H1 (cell line): ENCODE measurements around the gene LTBP4. TPM values are rescaled to one million over a fixed set of nuclear protein-coding genes. Genes with fewer than 3 reads are reported as not detected.

ENCODE experiments used
- CTCF ChIA-PET: fragments of 300-600 bp; sonication (Branson Sonifier 250); formaldehyde crosslinking; loops from one replicate; lab custom pipeline; 2021; ENCODE audit not compliant: partially characterized antibody; lab: Charles Lee
- POLR2A ChIA-PET: fragments of 300-600 bp; sonication (Branson Sonifier 250); formaldehyde crosslinking; loops from one replicate; lab custom pipeline; 2021; ENCODE audit warnings: inconsistent platforms; ENCODE audit not compliant: partially characterized antibody; lab: Charles Lee
- DNase-seq, 2 experiments: peaks; one replicate each; pipeline versions ENCODE4 v3.0.0 to v3.0.0-alpha.2; 2010 to 2022; ENCODE audit warnings: low spot score in 2 of 2, low read depth in 1 of 2, mixed read lengths in 1 of 2
- FAIRE-seq: peaks from 2 replicates; lab custom pipeline; 2011; peaks lifted over from hg19 to GRCh38; lab: Jason Lieb, UNC
- H2AFZ ChIP-seq: 2 replicates; pipeline ENCODE4 v1.8.1; 2012; ENCODE audit warnings: low read length, inconsistent platforms
- H2AK5ac ChIP-seq: 2 replicates; pipeline ENCODE4 v1.6.1; 2013; ENCODE audit warnings: low read depth, low read length
- H2BK120ac ChIP-seq: replicated peaks from 2 replicates; pipeline ENCODE3; 2013; ENCODE audit warnings: low read depth, low read length, inconsistent platforms
- H2BK12ac ChIP-seq: 2 replicates; pipeline ENCODE4 v1.6.1; 2013; ENCODE audit warnings: low read depth, low read length
- H2BK15ac ChIP-seq: 2 replicates; pipeline ENCODE4 v1.6.1; 2013; ENCODE audit warnings: low read length
- H2BK20ac ChIP-seq: 2 replicates; pipeline ENCODE4 v1.6.1; 2013; ENCODE audit warnings: low read length
- H2BK5ac ChIP-seq: 2 replicates; pipeline ENCODE4 v1.6.1; 2013; ENCODE audit warnings: low read depth, low read length
- H3K14ac ChIP-seq: 2 replicates; pipeline ENCODE4 v1.6.1; 2013; ENCODE audit warnings: inconsistent platforms; ENCODE audit not compliant: insufficient read length
- H3K18ac ChIP-seq: 2 replicates; pipeline ENCODE4 v1.6.1; 2013; ENCODE audit warnings: low read length; ENCODE audit errors: extremely low read depth
- H3K23ac ChIP-seq: 2 replicates; pipeline ENCODE4 v1.6.1; 2013; ENCODE audit warnings: inconsistent platforms; ENCODE audit not compliant: insufficient read length
- H3K23me2 ChIP-seq: 2 replicates; pipeline ENCODE4 v1.6.1; 2013; ENCODE audit warnings: low read depth, low read length
- H3K27ac ChIP-seq: 2 replicates; pipeline ENCODE4 v1.6.1; 2011; ENCODE audit warnings: low read depth, low read length, inconsistent platforms
- H3K27me3 ChIP-seq, 4 experiments: replicated peaks in 1 of 4; 1 replicate in 1 of 4; 2 replicates in 3 of 4; pipeline versions ENCODE4 v1.6.1 to v1.8.1; 2011 to 2013; ENCODE audit warnings: low read length in 3 of 4, mild to moderate bottlenecking in 3 of 4, inconsistent platforms in 2 of 4, mixed read lengths in 2 of 4, moderate library complexity in 1 of 4; ENCODE audit not compliant: control insufficient read depth in 3 of 4, insufficient read depth in 3 of 4; ENCODE audit errors: extremely low read depth in 1 of 4
- H3K36me3 ChIP-seq, 4 experiments: 2 replicates each; pipeline versions ENCODE4 v1.6.1 to v1.8.1; 2011 to 2013; ENCODE audit warnings: mild to moderate bottlenecking in 4 of 4, low read length in 3 of 4, moderate library complexity in 2 of 4, control low read depth in 1 of 4, inconsistent platforms in 1 of 4; ENCODE audit not compliant: insufficient read depth in 4 of 4, control insufficient read depth in 2 of 4
- H3K4ac ChIP-seq: replicated peaks from 2 replicates; pipeline ENCODE3; 2013; ENCODE audit warnings: low read length, low read depth, mixed read lengths, inconsistent platforms; ENCODE audit not compliant: insufficient read length
- H3K4me1 ChIP-seq, 4 experiments: replicated peaks in 1 of 4; 1 replicate in 1 of 4; 2 replicates in 3 of 4; pipeline versions ENCODE4 v1.6.1 to v1.8.1; 2011 to 2013; ENCODE audit warnings: low read length in 3 of 4, inconsistent platforms in 2 of 4, mixed read lengths in 1 of 4; ENCODE audit not compliant: insufficient read depth in 4 of 4, control insufficient read depth in 3 of 4
- H3K4me2 ChIP-seq, 2 experiments: 2 replicates each; pipeline versions ENCODE4 v1.6.1 to v1.8.1; 2011 to 2013; ENCODE audit warnings: low read depth in 2 of 2, low read length in 2 of 2, control low read depth in 1 of 2, inconsistent platforms in 1 of 2, mild to moderate bottlenecking in 1 of 2; ENCODE audit not compliant: insufficient read depth in 1 of 2
- H3K4me3 ChIP-seq, 4 experiments: fragments of 200-600, 300-600 bp in 1 of 4; sonication (generic), shearing (Covaris generic), sonication (Bioruptor Twin) in 1 of 4; 2 replicates each; pipeline versions ENCODE4 v1.5.1 to v1.8.1; 2011 to 2016; ENCODE audit warnings: low read length in 4 of 4, low read depth in 3 of 4, control low read depth in 2 of 4, inconsistent platforms in 2 of 4, mild to moderate bottlenecking in 2 of 4, mixed read lengths in 1 of 4, moderate library complexity in 1 of 4; ENCODE audit not compliant: insufficient read depth in 2 of 4; ENCODE audit errors: extremely low read depth in 1 of 4
- H3K56ac ChIP-seq: replicated peaks from 2 replicates; pipeline ENCODE3; 2013; ENCODE audit warnings: low read depth, mild to moderate bottlenecking, mixed read lengths, low read length, inconsistent platforms; ENCODE audit not compliant: insufficient read length
- H3K79me1 ChIP-seq: 2 replicates; pipeline ENCODE4 v1.6.1; 2013; ENCODE audit warnings: low read depth, low read length, control low read depth
- H3K79me2 ChIP-seq, 2 experiments: 2 replicates each; pipeline versions ENCODE4 v1.6.1 to v1.8.1; 2012 to 2013; ENCODE audit warnings: low read length in 2 of 2, mild to moderate bottlenecking in 2 of 2, inconsistent platforms in 1 of 2; ENCODE audit not compliant: insufficient read depth in 2 of 2, control insufficient read depth in 1 of 2
- H3K9ac ChIP-seq, 4 experiments: replicated peaks in 1 of 4; 1 replicate in 1 of 4; 2 replicates in 3 of 4; pipeline versions ENCODE4 v1.6.1 to v1.8.1; 2011 to 2013; ENCODE audit warnings: low read depth in 3 of 4, low read length in 3 of 4, control low read depth in 2 of 4, mild to moderate bottlenecking in 2 of 4, moderate library complexity in 2 of 4, inconsistent platforms in 1 of 4; ENCODE audit errors: extremely low read depth in 1 of 4
- H3K9me3 ChIP-seq, 2 experiments: 2 replicates each; pipeline versions ENCODE4 v1.6.1 to v1.8.1; 2012 to 2013; ENCODE audit warnings: mild to moderate bottlenecking in 2 of 2, moderate library complexity in 2 of 2, control low read depth in 1 of 2, inconsistent platforms in 1 of 2, low read depth in 1 of 2, low read length in 1 of 2, mixed read lengths in 1 of 2; ENCODE audit not compliant: insufficient read depth in 2 of 2
- H4K20me1 ChIP-seq, 2 experiments: replicated peaks in 1 of 2; 2 replicates each; pipeline versions ENCODE3 to v1.8.1; 2011 to 2013; ENCODE audit warnings: inconsistent platforms in 2 of 2, low read length in 2 of 2, mild to moderate bottlenecking in 1 of 2; ENCODE audit not compliant: insufficient read depth in 2 of 2, control insufficient read depth in 1 of 2
- H4K5ac ChIP-seq: 2 replicates; pipeline ENCODE4 v1.6.1; 2013; ENCODE audit warnings: low read length, low read depth, mixed read lengths, inconsistent platforms; ENCODE audit not compliant: insufficient read length
- H4K8ac ChIP-seq: 2 replicates; pipeline ENCODE4 v1.8.0; 2013; ENCODE audit warnings: mild to moderate bottlenecking, moderate library complexity, low read length, inconsistent platforms; ENCODE audit not compliant: insufficient read depth; ENCODE audit errors: extremely low read depth
- H4K91ac ChIP-seq: replicated peaks from 2 replicates; pipeline ENCODE3; 2013; ENCODE audit warnings: low read length, mixed read lengths, inconsistent platforms; ENCODE audit not compliant: insufficient read length
- CTCF ChIP-seq, 3 experiments: IDR thresholded peaks; 1 replicate in 2 of 3; 2 replicates in 1 of 3; pipeline versions ENCODE4 v1.5.1 to v1.6.1; 2011; ENCODE audit warnings: low read length in 3 of 3, mild to moderate bottlenecking in 3 of 3, inconsistent platforms in 2 of 3, low read depth in 1 of 3, moderate library complexity in 1 of 3; ENCODE audit not compliant: insufficient read depth in 1 of 3; ENCODE audit errors: control extremely low read depth in 1 of 3
- EGR1 ChIP-seq: IDR thresholded peaks from 2 replicates; pipeline ENCODE4 v1.6.1; 2011; ENCODE audit warnings: low read depth, low read length, borderline replicate concordance
- JUND ChIP-seq: IDR thresholded peaks from 2 replicates; pipeline ENCODE4 v1.6.1; 2011; ENCODE audit warnings: mild to moderate bottlenecking, improper control_type of control experiment, low read length
- MAX ChIP-seq: IDR thresholded peaks from 2 replicates; pipeline ENCODE4 v1.6.1; 2012; ENCODE audit warnings: inconsistent platforms
- POLR2AphosphoS5 ChIP-seq: IDR thresholded peaks from 2 replicates; pipeline ENCODE4 v1.6.1; 2011; ENCODE audit warnings: low read depth, low read length
- POU5F1 ChIP-seq: IDR thresholded peaks from 2 replicates; pipeline ENCODE4 v1.6.1; 2011; ENCODE audit warnings: low read depth, mild to moderate bottlenecking, low read length, moderate library complexity
- SIRT6 ChIP-seq: IDR thresholded peaks from one replicate; pipeline ENCODE4 v1.7.1; 2012; ENCODE audit warnings: low read length, inconsistent platforms
- TBP ChIP-seq: IDR thresholded peaks from 2 replicates; pipeline ENCODE4 v1.6.1; 2011; ENCODE audit warnings: low read depth, low read length, improper control_type of control experiment
- WGBS, 2 experiments: shearing (Covaris generic) in 1 of 2; methylation state at CpG; one replicate each; pipeline versions ENCODE4 v1.1.6 to v1.1.7; 2013 to 2015; ENCODE audit warnings: low lambda C conversion rate in 2 of 2, mixed read lengths in 2 of 2, inconsistent platforms in 1 of 2, low coverage in 1 of 2, missing lambda C conversion rate in 1 of 2; ENCODE audit not compliant: insufficient replicate concordance in 2 of 2, insufficient coverage in 1 of 2, insufficient read length in 1 of 2; ENCODE audit errors: extremely low coverage in 1 of 2, missing lambda C conversion rate in 1 of 2; 5-methylcytosine and 5-hydroxymethylcytosine counted together
- polyA plus RNA-seq, 7 experiments: library from polyadenylated mRNA; depleted of rRNA in 3 of 7; stranded (reverse) in 5 of 7; unstranded in 2 of 7; fragments of >200 nt in 5 of 7; fragments of 200-250 nt in 2 of 7; gene quantifications; 1 replicate in 5 of 7; 2 replicates in 1 of 7; 4 replicates in 1 of 7; pipeline versions ENCODE4 v1.2.1 to v1.2.3, GENCODE V29; 2011 to 2013; ENCODE audit warnings: missing spikeins in 2 of 7, mixed read lengths in 2 of 7
- total RNA-seq: library from RNA; stranded (reverse); fragmentation: NEBNext Ultra II Directional; extraction: Animal tissue kit (Norgen Biotek cat#: 25700); gene quantifications from 2 replicates; pipeline ENCODE4 v1.2.1, GENCODE V29; 2021

LTBP4 gene
- total and polyA plus RNA-seq, 2 of the 8 experiments (the other 6 are each of a cell fraction or from before 2014, with no cell fraction given), result 54.5 to 77.1 TPM

- H3K23me2 ChIP-seq, result peaks cover 24% of the 10 kb centered on the region; the same call in 1 of the 2 replicates
- no peak overlapping the region for H2BK12ac ChIP-seq
- peak overlapping the region; percentile 71; the same call in 1 of the 2 replicates for H2BK5ac ChIP-seq
- no peak overlapping the region for H2BK20ac ChIP-seq
- no peak overlapping the region for H2AFZ ChIP-seq
- no peaks in the 10 kb centered on the region; a peak in 1 of 8 replicates for H3K36me3 ChIP-seq
- peaks cover 7 to 12% of the 10 kb centered on the region in 2 experiments for H4K20me1 ChIP-seq
- peak overlapping the region; percentile 10 to 65 (median 17); a peak in 6 of 8 replicates for H3K4me3 ChIP-seq
- H2AK5ac ChIP-seq, result no peak overlapping the region
- H3K79me1 ChIP-seq, result 0 out of 2 replicates have a peak, but pooled peaks cover 2% of the 10 kb centered on the region
- 0 out of 7 replicates have a peak overlapping the region, but pooled peaks of 1 of the 4 experiments have one; percentile 3 for H3K9ac ChIP-seq
- ChIA-PET POLR2A (interaction anchor here (0.6 to 4.4 kb wide), 10 partner anchors 9 to 178 kb away, joined by 3 to 30 read pairs (median 6); partner anchors contain the start of gene SERTAD1), CTCF (interaction anchor here (0.6 to 11.3 kb wide), 29 partner anchors 9 to 148 kb away, joined by 3 to 100 read pairs (median 10); no protein-coding TSS in a partner anchor)
- H3K56ac ChIP-seq, result no peak overlapping the region
- no peaks in the 10 kb centered on the region for H3K9me3 ChIP-seq
- no peak overlapping the region for H4K91ac ChIP-seq
- no peak overlapping the region for H2BK120ac ChIP-seq
- H3K14ac ChIP-seq, result no peak overlapping the region
- FAIRE-seq, result peak; percentile 91
- H2BK15ac ChIP-seq, result no peak overlapping the region
- no peak overlapping the region for H3K27ac ChIP-seq
- no peak overlapping the region for H4K8ac ChIP-seq
- peak overlapping the region; percentile 4; the same call in 1 of the 2 replicates for H3K18ac ChIP-seq
- no peak overlapping the region for H3K23ac ChIP-seq
- H3K27me3 ChIP-seq, result peaks cover 13 to 57% (median 52%) of the 10 kb centered on the region in 4 experiments
- peak overlapping the region; percentile 0 for H4K5ac ChIP-seq
- DNase-seq, result peak; percentile 97 to 99
- WGBS, 2 experiments, result 1% methylated on average over 40 of the region's 43 CpGs; no CpG with 5 or more reads in 1 of the 2 experiments
- H3K79me2 ChIP-seq, result no peaks in the 10 kb centered on the region
- H3K4me2 ChIP-seq, result peak overlapping the region; percentile 75 to 84
- H3K4ac ChIP-seq, result no peak overlapping the region
- H3K4me1 ChIP-seq, result peaks cover 9 to 43% (median 27%) of the 10 kb centered on the region in 4 experiments
- TF ChIP-seq SIRT6, result no peak
- no peak for TF ChIP-seq POLR2AphosphoS5
- TF ChIP-seq MAX, result 0 out of 2 replicates have a peak, but pooled peaks have one; percentile 16
- peak; percentile 53; the same call in 1 of the 2 replicates for TF ChIP-seq EGR1
- TF ChIP-seq POU5F1, result no peak
- peak; percentile 61 for TF ChIP-seq TBP
- 0 out of 4 replicates have a peak, but pooled peaks of 1 of the 3 experiments have one; percentile 5 for TF ChIP-seq CTCF (IDR thresholded peaks at IDR 0.05; ENCODE audit: control extremely low read depth in 1 of 3, insufficient read depth in 1 of 3, low read depth in 1 of 3, low read length in 3 of 3)
- TF ChIP-seq JUND, result no peak
Observed at GRCh38 chr19:40603389-40604170, 2.4 kb downstream of the LTBP4 start.
